Activated CD4-positive, alpha-beta T cell treated with anti-CD3 and anti-CD28 coated beads, Interleukin-2, amount 50 U/mL, for 24 hours (primary cell): ENCODE results near the gene ZNF57.
"Not testable (repeated sequence)": the region's sequence is repeated elsewhere in the genome, so short reads cannot be mapped to it uniquely, and the experiment has no call there.

Experiments used
- DNase-seq, 2 donors: peaks; one replicate each; pipeline ENCODE4 v3.0.0-alpha.2; 2020; ENCODE audit warnings: low read depth in 1 of 2, low spot score in 1 of 2

ZNF57 gene

DNA sequence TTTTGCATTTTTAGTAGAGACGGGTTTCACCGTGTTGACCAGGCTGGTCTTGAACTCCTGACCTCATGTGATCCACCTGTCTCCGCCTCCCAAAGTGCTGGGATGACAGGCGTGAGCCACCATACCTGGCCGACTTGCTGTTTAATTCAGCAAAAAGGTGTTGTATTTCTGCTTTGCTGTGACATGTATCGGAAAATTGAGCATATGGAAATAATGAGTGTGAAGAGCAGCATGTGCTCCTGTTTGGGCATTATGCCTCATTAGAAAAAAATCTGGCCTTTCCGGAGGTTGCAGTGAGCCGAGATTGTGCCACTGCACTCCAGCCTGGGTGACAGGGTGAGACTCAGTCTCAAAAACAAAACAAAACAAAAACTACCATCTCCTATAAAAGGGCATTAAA is 10.2 kb upstream of the ZNF57 start:
- DNase-seq: not testable (repeated sequence)

- DNase-seq: no peak
Measured at GRCh38 chr19:2896694-2897093, 4.0 kb upstream of the ZNF57 start.

- DNase-seq: no peak
Measured at GRCh38 chr19:2902590-2903218, 2.0 kb downstream of the ZNF57 start.

DNA sequence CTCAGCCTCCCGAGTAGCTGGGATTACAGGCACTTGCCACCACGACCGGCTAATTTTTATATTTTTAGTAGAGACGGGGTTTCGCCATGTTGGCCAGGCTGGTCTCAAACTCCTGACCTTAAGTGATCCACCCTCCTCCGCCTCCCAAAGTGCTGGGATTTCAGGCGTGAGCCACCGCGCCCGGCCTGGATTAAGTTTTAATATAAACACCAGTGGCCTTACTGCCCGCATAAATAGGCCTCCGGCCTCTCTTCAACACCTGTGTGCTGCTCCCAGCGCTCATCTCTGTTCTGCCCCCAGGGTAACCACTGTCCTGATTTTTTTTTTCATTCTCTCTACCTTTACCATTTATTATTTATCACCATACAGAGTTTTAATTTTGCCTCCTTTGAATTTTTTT is 2.6 kb downstream of the ZNF57 start:
- not testable (repeated sequence) for DNase-seq

DNA sequence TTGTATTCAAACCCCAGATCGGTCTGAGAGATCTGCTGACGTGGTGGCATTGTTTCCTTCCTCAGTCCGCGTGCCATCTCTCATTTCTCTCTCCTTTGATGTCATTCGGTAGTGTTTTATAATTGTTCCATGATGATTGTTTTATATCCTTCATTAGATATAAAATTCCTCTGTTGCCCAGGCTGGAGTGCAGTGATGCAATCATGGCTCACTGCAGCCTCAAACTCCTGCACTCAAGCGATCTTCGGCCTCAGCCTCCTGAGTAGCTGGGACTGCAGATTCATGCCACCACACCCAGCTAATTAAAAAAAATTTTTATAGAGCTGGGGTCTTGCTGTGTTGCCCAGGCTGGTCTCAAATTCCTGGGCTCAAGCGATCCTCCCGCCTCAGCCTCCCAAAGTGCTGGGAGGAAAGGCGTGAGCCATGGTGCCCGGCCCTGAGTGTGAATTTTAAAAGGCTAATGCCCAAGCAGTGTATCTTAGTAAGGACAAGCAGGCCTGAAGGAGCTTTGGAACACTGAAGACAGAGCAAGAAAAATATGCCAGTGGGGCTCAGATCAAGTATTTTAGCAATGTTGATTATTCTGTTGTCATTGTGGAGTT is 5.3 kb downstream of the ZNF57 start:
- DNase-seq: no peak

GRCh38 chr19:2906631-2907195 is 6.0 kb downstream of the ZNF57 start:
- DNase-seq: no peak

DNA sequence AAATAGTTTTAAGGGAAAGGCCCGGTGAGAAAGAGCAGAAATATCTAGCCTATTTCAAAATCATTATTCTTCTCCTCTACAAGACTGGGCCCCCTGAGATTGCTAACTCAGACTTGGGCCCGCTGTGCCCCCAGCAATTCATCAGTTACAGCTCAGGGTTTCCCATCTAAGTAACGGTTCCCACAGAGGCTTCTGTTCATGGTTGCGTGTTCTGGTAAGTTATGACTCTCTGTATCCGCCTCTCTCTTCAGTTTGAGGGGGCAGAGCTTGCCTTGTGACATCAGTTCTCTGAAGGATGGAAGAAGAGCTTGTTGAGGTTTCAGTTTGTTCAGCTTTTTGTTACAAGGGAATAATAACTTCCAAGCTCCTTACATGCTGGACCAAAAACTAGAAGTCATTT is 11.6 kb downstream of the ZNF57 start:
- DNase-seq: peak in 1 of 2 donors; percentile 8

GRCh38 chr19:2917275-2918184 is 16.8 kb downstream of the ZNF57 start:
- DNase-seq: no peak

GRCh38 chr19:2922987-2923386 is 22.3 kb downstream of the ZNF57 start:
- no peak for DNase-seq

- no peak for DNase-seq
Measured at GRCh38 chr19:2923510-2923909, 22.8 kb downstream of the ZNF57 start.

DNA sequence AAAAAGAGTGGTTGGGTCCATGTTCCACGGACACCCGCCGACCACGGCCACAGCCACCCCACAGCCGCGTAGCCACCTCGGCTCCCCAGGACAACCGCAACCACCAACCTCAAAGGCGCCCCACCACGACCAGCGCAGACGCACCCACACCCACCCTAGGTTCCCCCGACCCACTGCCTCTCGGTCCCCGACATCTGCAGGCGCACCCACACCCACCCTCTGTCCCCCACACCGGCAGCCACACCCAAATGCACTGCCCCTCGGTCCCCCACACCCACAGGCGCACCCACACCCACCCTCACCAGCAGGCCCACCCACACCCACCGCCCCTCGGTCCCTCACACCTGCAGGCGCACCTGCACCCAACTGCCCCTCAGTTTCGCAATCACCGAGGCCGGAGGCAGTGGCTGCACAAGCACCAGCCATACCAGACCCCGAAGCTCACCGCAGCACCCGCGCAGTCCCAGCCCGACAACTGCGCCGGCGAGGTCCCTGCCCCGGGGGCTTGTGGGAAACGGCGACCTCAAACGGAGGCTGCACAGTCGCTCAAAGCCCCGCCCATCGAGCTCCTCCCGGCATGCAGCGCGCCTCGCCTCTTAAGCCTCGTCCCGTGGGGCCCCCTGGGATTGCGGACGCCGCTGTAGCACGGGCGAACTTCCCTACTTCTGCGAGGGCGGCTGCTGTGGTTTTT is 25.8 kb downstream of the ZNF57 start:
- DNase-seq: no peak

DNA sequence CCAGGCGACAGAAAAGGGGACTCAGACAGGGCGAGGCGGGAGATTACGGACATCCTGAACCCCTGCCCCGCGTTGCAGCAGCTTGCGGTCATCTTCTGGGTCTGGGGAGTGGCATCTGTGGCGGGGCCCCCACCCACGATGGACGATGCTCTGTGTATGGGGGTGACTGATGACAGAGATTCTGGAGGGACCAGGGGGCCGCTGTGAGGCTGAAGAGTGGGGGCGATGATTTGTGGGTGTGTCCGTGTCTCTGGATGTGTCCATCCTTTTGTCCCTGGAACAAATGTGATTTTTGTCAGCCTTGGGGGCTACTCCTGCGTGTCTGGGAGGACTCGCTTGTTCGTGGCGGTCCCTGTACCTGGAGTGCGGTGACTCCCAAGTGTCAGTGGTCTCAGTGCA is 26.3 kb downstream of the ZNF57 start:
- no peak for DNase-seq

- DNase-seq: no peak
Measured at GRCh38 chr19:2933490-2933910, 32.8 kb downstream of the ZNF57 start.

GRCh38 chr19:2935863-2936262 is 35.1 kb downstream of the ZNF57 start:
- not testable (repeated sequence) for DNase-seq

GRCh38 chr19:2942928-2943640 is 42.4 kb downstream of the ZNF57 start:
- no peak for DNase-seq

GRCh38 chr19:2944403-2944774 is 43.7 kb downstream of the ZNF57 start:
- DNase-seq: no peak

- DNase-seq: peak; percentile 96 to 99
Measured at GRCh38 chr19:2944775-2945574, 44.2 kb downstream of the ZNF57 start, which contains the start of gene ZNF77. Gene ZNF77, minus strand, starts transcription at chr19:2944971. Its CDS starts 131 bp downstream, at chr19:2944840.

- DNase-seq: no peak
Measured at GRCh38 chr19:2945575-2946184, 45.0 kb downstream of the ZNF57 start.

- no peak for DNase-seq
Measured at GRCh38 chr19:2949939-2950285, 49.2 kb downstream of the ZNF57 start.
